Activated naive CD4-positive, alpha-beta T cell treated with anti-CD3 and anti-CD28 coated beads, Interleukin-2, amount 50 U/mL, for 16 hours (primary cell): Measurements from ENCODE around the gene SMARCAL1.
A peak's percentile ranks its signal among the peaks of the same experiment; 100 is the strongest.

Source experiments
- DNase-seq: peaks from one replicate; pipeline ENCODE4 v3.0.0-alpha.2; 2020

Gene SMARCAL1

GRCh38 chr2:216477283-216478035 lies 65.2 kb downstream of the SMARCAL1 start:
- DNase-seq: no peak

GRCh38 chr2:216478151-216478550 lies 65.9 kb downstream of the SMARCAL1 start:
- DNase-seq: no peak

- DNase-seq: no peak
Measured at GRCh38 chr2:216478791-216479190, 66.5 kb downstream of the SMARCAL1 start.

GRCh38 chr2:216480221-216480620 lies 67.9 kb downstream of the SMARCAL1 start:
- DNase-seq: no peak

- DNase-seq: no peak
Measured at GRCh38 chr2:216482640-216483039, 70.4 kb downstream of the SMARCAL1 start.

- DNase-seq: no peak
Measured at GRCh38 chr2:216485237-216485636, 73.0 kb downstream of the SMARCAL1 start.

GRCh38 chr2:216485745-216486144 lies 73.5 kb downstream of the SMARCAL1 start:
- DNase-seq: no peak

- DNase-seq: no peak
Measured at GRCh38 chr2:216486271-216486670, 74.0 kb downstream of the SMARCAL1 start.

- DNase-seq: no peak
Measured at GRCh38 chr2:216486708-216487107, 74.4 kb downstream of the SMARCAL1 start.

GRCh38 chr2:216490061-216490460 lies 77.8 kb downstream of the SMARCAL1 start:
- no peak for DNase-seq

GRCh38 chr2:216491793-216492596 lies 79.7 kb downstream of the SMARCAL1 start:
- DNase-seq: no peak

GRCh38 chr2:216492597-216493333 lies 80.5 kb downstream of the SMARCAL1 start:
- no peak for DNase-seq

- DNase-seq: no peak
Measured at GRCh38 chr2:216493334-216493685, 81.0 kb downstream of the SMARCAL1 start.

GRCh38 chr2:216495656-216496055 lies 83.4 kb downstream of the SMARCAL1 start:
- no peak for DNase-seq

- DNase-seq: no peak
Measured at GRCh38 chr2:216497382-216498069, 85.2 kb downstream of the SMARCAL1 start.

- no peak for DNase-seq
Measured at GRCh38 chr2:216498070-216498378, 85.7 kb downstream of the SMARCAL1 start.

GRCh38 chr2:216498379-216499352 lies 86.4 kb downstream of the SMARCAL1 start, which contains the start of gene RPL37A:
Gene RPL37A, plus strand, starts transcription at chr2:216498844. Its CDS starts 31 bp downstream, at chr2:216498875.
- peak; percentile 87 for DNase-seq

GRCh38 chr2:216499641-216500218 lies 87.4 kb downstream of the SMARCAL1 start:
- DNase-seq: no peak

- no peak for DNase-seq
Measured at GRCh38 chr2:216500572-216500971, 88.3 kb downstream of the SMARCAL1 start.

- no peak for DNase-seq
Measured at GRCh38 chr2:216501854-216502253, 89.6 kb downstream of the SMARCAL1 start.

- DNase-seq: no peak
Measured at GRCh38 chr2:216502381-216503158, 90.3 kb downstream of the SMARCAL1 start.
